ENCODE data around the gene CKAP2. TPM values are rescaled to one million over a fixed set of nuclear protein-coding genes. Genes with fewer than 3 reads are reported as not detected.
"Not testable (repeated sequence)": the region's sequence is repeated elsewhere in the genome, so short reads cannot be mapped to it uniquely, and the experiment has no call there.

The CKAP2 gene
- total and polyA plus RNA-seq, 9 donors = 3.0 to 12.6 (median 6.1) TPM

DNA sequence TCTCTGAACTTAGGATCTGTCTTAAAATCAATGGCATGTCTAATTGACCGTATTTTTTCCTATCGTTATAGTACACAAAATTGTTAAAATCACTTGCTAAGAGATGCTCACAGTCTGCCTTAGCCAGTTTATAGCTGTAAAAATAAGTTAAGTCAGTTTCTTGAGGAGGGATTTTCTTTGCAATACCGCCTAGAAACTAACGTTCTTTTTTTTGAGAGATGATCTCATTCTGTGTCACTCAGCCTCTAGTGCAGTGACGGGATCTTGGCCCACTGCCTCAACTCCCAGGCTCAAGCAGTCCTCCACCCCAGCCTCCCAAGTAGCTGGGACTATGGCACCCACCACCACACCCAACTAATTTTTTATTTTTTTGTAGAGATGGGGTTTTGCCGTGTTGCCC is 4.4 kb downstream of the CKAP2 start:
- no peak for DNase-seq
- H3K27ac ChIP-seq = no peak overlapping the region
- no peak for TF ChIP-seq POLR2A (IDR thresholded peaks at IDR 0.05)
- no peak for TF ChIP-seq EP300 (IDR thresholded peaks at IDR 0.05)
- TF ChIP-seq, protein P1, sequence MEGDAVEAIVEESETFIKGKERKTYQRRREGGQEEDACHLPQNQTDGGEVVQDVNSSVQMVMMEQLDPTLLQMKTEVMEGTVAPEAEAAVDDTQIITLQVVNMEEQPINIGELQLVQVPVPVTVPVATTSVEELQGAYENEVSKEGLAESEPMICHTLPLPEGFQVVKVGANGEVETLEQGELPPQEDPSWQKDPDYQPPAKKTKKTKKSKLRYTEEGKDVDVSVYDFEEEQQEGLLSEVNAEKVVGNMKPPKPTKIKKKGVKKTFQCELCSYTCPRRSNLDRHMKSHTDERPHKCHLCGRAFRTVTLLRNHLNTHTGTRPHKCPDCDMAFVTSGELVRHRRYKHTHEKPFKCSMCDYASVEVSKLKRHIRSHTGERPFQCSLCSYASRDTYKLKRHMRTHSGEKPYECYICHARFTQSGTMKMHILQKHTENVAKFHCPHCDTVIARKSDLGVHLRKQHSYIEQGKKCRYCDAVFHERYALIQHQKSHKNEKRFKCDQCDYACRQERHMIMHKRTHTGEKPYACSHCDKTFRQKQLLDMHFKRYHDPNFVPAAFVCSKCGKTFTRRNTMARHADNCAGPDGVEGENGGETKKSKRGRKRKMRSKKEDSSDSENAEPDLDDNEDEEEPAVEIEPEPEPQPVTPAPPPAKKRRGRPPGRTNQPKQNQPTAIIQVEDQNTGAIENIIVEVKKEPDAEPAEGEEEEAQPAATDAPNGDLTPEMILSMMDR (IDR thresholded peaks at IDR 0.05) = no peak
- H3K4me3 ChIP-seq = no peak overlapping the region
- no peaks in the 10 kb centered on the region for H3K27me3 ChIP-seq
- intact Hi-C loops (cut with DNase I) = loop anchor here in 2 of 4 donors (10.0 kb wide), 3 partner anchors 115 to 265 kb away; no protein-coding TSS in a partner anchor
- H3K9me3 ChIP-seq = no peaks in the 10 kb centered on the region
- no peaks in the 10 kb centered on the region for H3K36me3 ChIP-seq
- no peaks in the 10 kb centered on the region for H3K4me1 ChIP-seq (ENCODE audit: insufficient read depth)
- 83 to 87% (median 86%) methylated on average over 6 of the region's 6 CpGs for WGBS, 3 donors

DNA sequence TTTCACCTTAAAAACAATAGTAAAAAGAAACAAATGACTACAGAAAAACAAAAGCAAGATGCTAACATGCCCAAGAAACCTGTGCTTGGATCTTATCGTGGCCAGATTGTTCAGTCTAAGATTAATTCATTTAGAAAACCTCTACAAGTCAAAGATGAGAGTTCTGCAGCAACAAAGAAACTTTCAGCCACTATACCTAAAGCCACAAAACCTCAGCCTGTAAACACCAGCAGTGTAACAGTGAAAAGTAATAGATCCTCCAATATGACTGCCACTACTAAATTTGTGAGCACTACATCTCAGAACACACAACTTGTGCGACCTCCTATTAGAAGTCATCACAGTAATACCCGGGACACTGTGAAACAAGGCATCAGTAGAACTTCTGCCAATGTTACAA is 6.0 kb downstream of the CKAP2 start:
- Histone ChIP-seq H3K36me3 (no peaks in the 10 kb centered on the region), H3K4me1 (ENCODE audit: insufficient read depth) (no peaks in the 10 kb centered on the region), H3K4me3 (no peak overlapping the region), H3K9me3 (no peaks in the 10 kb centered on the region), H3K27ac (no peak overlapping the region), H3K27me3 (no peaks in the 10 kb centered on the region)
- no peak for DNase-seq
- intact Hi-C loops (cut with DNase I) = no loop called here
- 79 to 83% (median 83%) methylated on average over 3 of the region's 3 CpGs for WGBS, 3 donors
- TF ChIP-seq, protein P1 (IDR thresholded peaks at IDR 0.05) = no peak
- TF ChIP-seq POLR2A (IDR thresholded peaks at IDR 0.05) = no peak
- TF ChIP-seq EP300 (IDR thresholded peaks at IDR 0.05) = no peak

DNA sequence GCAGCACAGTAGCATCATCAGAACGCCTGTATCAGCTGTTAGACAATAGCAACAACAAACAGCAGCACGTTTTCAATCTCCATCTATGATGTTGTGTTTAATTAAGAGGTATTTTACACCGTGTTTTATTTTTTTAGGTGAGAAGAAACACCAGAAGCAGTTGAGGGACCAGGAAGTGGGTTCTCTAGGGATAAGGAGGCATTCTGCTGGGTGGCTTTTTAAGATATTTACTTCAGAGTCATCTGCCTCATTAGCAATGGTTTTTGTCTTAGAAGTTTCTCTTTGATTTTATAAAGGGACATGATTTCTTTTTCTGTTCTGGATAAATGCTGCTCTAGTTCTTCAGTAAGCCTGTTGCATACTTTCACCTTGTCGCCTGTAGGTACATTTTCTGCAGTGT is 8.2 kb downstream of the CKAP2 start:
- no peak for DNase-seq
- Histone ChIP-seq H3K36me3 (no peaks in the 10 kb centered on the region), H3K4me3 (no peak overlapping the region), H3K4me1 (ENCODE audit: insufficient read depth) (no peaks in the 10 kb centered on the region), H3K27ac (no peak overlapping the region), H3K9me3 (no peaks in the 10 kb centered on the region), H3K27me3 (no peaks in the 10 kb centered on the region)
- intact Hi-C loops (cut with DNase I) = no loop called here
- TF ChIP-seq EP300 (IDR thresholded peaks at IDR 0.05) = no peak
- no peak for TF ChIP-seq POLR2A (IDR thresholded peaks at IDR 0.05)
- WGBS, 3 donors = 75 to 83% (median 83%) methylated on average over 4 of the region's 4 CpGs

DNA sequence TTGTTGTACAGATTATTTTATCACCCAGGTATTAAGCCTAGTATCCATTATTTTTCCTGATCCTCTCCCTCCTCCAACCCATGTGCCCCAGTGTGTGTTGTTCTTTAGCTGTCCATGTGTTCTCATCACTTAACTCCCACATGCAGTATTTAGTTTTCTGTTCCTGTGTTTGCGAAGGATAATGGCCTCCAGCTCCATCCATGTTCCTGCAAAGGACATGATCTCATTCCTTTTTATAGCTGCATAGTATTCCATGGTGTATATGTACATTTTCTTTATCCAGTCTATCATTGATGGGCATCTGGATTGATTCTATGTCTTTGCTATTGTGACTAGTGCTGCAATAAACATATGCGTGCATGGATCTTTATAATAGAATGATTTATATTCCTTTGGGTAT is 13.2 kb downstream of the CKAP2 start:
- H3K4me3 ChIP-seq; H3K9me3 ChIP-seq; H3K36me3 ChIP-seq; H3K27me3 ChIP-seq; DNase-seq; H3K27ac ChIP-seq; H3K4me1 ChIP-seq (ENCODE audit: insufficient read depth); intact Hi-C loops (cut with DNase I): not testable (repeated sequence)
- WGBS, 3 donors = 96 to 100% (median 97%) methylated on average over 2 of the region's 2 CpGs

DNA sequence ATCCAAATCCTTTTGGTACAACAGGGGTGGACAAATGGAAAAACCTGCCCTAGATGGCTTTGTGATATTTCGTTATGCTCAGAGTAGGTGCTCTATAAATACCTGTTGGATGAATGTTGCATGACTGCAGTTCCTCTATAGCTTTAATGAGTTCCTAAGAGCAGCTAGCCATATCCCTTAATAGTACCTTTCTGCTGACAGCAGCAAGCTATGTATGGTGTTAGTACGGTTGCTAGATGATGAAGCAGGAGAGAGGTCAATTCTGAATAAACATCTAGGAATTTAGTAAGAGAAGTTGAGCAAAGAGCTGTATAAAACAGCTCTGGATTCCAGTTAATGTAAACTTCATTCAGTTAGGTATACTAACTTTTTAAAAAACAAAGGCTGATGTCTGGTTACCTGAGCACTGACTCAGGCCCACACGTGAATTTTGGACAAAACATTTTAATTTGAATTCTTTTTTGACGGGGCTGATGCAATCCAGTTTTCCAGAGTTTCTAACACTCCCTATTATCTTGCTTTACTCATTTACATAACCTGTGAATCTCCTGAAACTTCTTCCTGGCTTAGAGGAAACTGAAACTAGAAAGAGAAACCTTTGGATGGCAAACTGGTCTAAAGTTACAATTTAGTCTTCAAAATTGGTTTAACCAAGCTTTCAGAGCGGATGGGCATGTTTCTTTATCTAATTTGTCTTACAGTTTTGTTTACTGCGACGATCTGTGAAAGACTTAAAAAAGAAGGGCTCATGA is 25.6 kb downstream of the CKAP2 start:
- H3K27ac ChIP-seq; H3K27me3 ChIP-seq; H3K4me3 ChIP-seq; H3K4me1 ChIP-seq (ENCODE audit: insufficient read depth); H3K9me3 ChIP-seq; DNase-seq; H3K36me3 ChIP-seq; intact Hi-C loops (cut with DNase I): not testable (repeated sequence)
- WGBS, 3 donors = 77 to 79% (median 78%) methylated on average over 6 of the region's 7 CpGs

DNA sequence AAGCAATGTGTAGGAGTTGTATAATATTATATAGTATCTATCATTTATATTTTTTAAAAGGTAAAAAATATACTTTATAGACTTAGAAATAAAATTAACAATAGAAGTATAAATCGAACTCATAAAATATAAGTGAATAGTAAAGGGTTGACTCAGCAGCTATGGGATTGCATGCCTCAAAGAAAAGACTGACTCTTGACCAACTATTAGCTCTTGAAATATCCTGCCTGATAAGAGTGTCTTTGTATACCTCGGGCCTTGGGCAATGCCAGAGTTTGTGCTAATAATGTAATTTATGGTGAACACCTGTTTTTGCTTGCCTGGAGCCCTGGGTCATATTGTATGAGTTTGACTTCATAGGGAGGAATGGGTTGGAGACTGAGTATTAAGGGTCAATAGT is 31.8 kb downstream of the CKAP2 start:
- H3K4me1 ChIP-seq (ENCODE audit: insufficient read depth); H3K27me3 ChIP-seq; DNase-seq; H3K36me3 ChIP-seq; H3K27ac ChIP-seq; intact Hi-C loops (cut with DNase I); H3K9me3 ChIP-seq; H3K4me3 ChIP-seq: not testable (repeated sequence)
- 46 to 50% (median 46%) methylated on average over 2 of the region's 2 CpGs for WGBS, 3 donors

DNA sequence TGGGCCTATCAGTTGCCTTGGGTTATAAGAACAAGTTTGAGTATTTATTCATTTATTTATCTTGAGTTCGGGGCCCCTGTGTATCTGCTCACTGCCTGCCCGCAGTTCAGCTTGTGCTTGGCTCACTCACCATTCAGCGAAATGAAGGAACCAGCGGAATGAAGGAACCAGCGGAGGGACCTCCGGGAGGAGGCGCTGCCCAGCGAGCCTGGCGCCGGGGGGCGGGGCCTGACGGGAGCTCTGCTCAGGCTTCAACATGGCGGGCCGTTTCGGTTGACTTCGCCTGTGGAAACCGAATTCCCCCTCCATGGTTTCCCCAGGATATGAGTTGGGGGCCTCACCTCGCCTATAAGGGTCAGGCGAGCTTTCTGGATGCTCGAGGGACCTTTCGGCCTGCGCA is 33.5 kb downstream of the CKAP2 start:
- H3K27me3 ChIP-seq; H3K27ac ChIP-seq; H3K9me3 ChIP-seq; H3K4me1 ChIP-seq (ENCODE audit: insufficient read depth); H3K4me3 ChIP-seq; DNase-seq; H3K36me3 ChIP-seq; intact Hi-C loops (cut with DNase I): not testable (repeated sequence)
- no CpG with 5 or more reads among the region's 22 CpGs for WGBS, 3 donors

DNA sequence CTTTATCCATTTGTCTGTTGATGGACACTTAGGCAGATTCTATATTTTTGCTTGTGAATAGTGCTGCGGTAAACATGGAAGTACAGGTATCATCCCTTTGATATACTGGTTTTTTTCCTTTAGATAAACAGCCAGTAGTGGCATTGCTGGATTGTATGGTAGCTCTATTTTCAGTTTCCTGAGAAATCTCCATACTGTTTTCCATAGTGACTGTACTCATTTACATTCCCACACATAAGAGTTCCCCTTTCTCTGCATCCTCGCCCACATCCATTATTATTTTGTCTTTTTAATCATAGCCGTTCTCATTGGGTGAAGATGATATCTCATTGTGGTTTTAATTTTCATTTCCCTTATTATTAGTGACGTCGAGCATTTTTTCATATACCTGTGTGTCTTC is 35.7 kb downstream of the CKAP2 start:
- H3K36me3 ChIP-seq; DNase-seq; H3K27ac ChIP-seq; H3K4me1 ChIP-seq (ENCODE audit: insufficient read depth); H3K27me3 ChIP-seq; H3K4me3 ChIP-seq; H3K9me3 ChIP-seq; intact Hi-C loops (cut with DNase I): not testable (repeated sequence)
- 86 to 100% (median 87%) methylated on average over 1 to 4 of the region's 5 CpGs for WGBS, 3 donors

DNA sequence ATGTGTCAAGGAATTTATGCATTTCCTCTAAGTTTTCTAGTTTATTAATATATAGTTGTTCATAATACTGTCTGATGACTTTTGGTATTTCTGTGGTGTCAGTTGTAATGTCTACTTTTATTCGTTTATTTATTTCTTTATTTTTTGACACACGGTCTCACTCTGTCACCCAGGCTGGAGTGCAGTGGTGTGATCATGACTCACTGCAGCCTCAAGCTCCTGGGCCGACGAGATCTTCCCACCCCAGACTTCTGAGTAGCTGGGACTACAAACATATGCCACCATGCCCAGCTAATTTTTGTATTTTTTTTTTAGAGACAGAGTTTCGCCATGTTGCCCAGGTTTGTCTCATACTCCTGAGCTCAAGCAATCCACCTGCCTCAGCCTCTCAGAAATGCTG is 39.0 kb downstream of the CKAP2 start:
- H3K4me3 ChIP-seq; H3K36me3 ChIP-seq; H3K27ac ChIP-seq; H3K9me3 ChIP-seq; intact Hi-C loops (cut with DNase I); DNase-seq; H3K27me3 ChIP-seq; H3K4me1 ChIP-seq (ENCODE audit: insufficient read depth): not testable (repeated sequence)
- 71 to 89% (median 76%) methylated on average over 5 of the region's 5 CpGs for WGBS, 3 donors

DNA sequence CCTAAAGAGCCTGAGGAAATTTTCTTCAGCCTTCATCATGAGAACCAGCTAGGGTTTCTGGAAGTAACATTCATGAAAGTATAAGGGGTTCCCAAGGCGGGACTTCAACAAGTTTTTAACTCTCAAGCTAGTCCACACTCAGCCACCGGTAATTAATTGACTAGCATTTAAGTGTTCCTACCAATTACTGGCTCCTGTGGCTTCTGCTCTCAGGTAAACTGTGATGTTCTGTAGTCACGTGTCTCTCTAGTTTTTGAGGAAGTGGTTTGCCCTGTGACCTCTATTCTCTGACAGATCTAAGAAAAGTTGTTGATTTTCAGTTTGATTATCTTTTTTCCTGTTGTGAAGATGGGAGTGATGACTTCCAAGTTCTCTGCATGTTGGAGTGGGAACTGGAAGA is 42.7 kb downstream of the CKAP2 start:
- H3K27ac ChIP-seq; H3K9me3 ChIP-seq; DNase-seq; H3K4me1 ChIP-seq (ENCODE audit: insufficient read depth); H3K4me3 ChIP-seq; intact Hi-C loops (cut with DNase I); H3K36me3 ChIP-seq; H3K27me3 ChIP-seq: not testable (repeated sequence)
- WGBS, 3 donors = 74 to 89% (median 75%) methylated on average over 2 to 3 of the region's 3 CpGs

All from ovary (tissue), 9 donors.